GM12878 (cell line): Measurements from ENCODE around the gene DMWD. TPM values are rescaled to one million over a fixed set of nuclear protein-coding genes. Genes with fewer than 3 reads are reported as not detected.

ENCODE experiments used
- CBFB ChIP-seq: IDR thresholded peaks from 2 replicates; pipeline ENCODE4 v1.6.1; 2016; ENCODE audit warnings: antibody characterized with exemption, low read depth
- CREM ChIP-seq: IDR thresholded peaks from 2 replicates; pipeline ENCODE4 v1.6.1; 2014; ENCODE audit warnings: antibody characterized with exemption, low read depth
- EGR1 ChIP-seq, 2 experiments: IDR thresholded peaks; 1 replicate in 1 of 2; 2 replicates in 1 of 2; pipeline ENCODE4 v1.6.1; 2011 to 2012; ENCODE audit warnings: low read depth in 2 of 2, low read length in 2 of 2, borderline replicate concordance in 1 of 2, mild to moderate bottlenecking in 1 of 2, moderate library complexity in 1 of 2
- MAX ChIP-seq: IDR thresholded peaks from 2 replicates; pipeline ENCODE4 v1.6.1; 2012; ENCODE audit warnings: low read depth, low read length, improper control_type of control experiment
- MEF2B ChIP-seq: fragments of 450-650 bp; IDR thresholded peaks from 2 replicates; pipeline ENCODE4 v1.6.1; 2018; ENCODE audit warnings: mild to moderate bottlenecking, moderate library complexity; ENCODE audit not compliant: partially characterized antibody, poor library complexity, severe bottlenecking
- POLR2AphosphoS2 ChIP-seq: IDR thresholded peaks from 2 replicates; pipeline ENCODE4 v1.6.1; 2011; ENCODE audit warnings: low read depth, mild to moderate bottlenecking, low read length, improper control_type of control experiment, moderate library complexity
- RB1 ChIP-seq: fragments of 450-650 bp; formaldehyde crosslinking; IDR thresholded peaks from 2 replicates; pipeline ENCODE4 v1.6.1; 2017; ENCODE audit warnings: mild to moderate bottlenecking, borderline replicate concordance
- RELB ChIP-seq: fragments of 450-650 bp; IDR thresholded peaks from 2 replicates; pipeline ENCODE4 v1.6.1; 2017; ENCODE audit warnings: low read depth, mild to moderate bottlenecking, moderate library complexity
- polyA plus RNA-seq, 11 experiments: library from polyadenylated mRNA; depleted of rRNA in 4 of 11; unstranded in 6 of 11; stranded (reverse) in 5 of 11; fragments of >200 nt; fragmentation: Nextera tagmentation in 4 of 11; fragmentation: Illumina TruSeq in 1 of 11; extraction: Ambion mirVana in 4 of 11; extraction: Trizol in 1 of 11; gene quantifications; 1 replicate in 1 of 11; 2 replicates in 10 of 11; pipeline versions ENCODE4 v1.2.1 to v1.2.3, GENCODE V29; 2011 to 2016; ENCODE audit warnings: inconsistent platforms in 2 of 11, missing spikeins in 2 of 11, low read depth in 1 of 11
- total RNA-seq, 4 experiments: library from RNA; depleted of rRNA in 3 of 4; stranded (reverse); fragments of >200 nt in 3 of 4; fragmentation: Illumina TruSeq in 1 of 4; extraction: Trizol in 1 of 4; gene quantifications; 2 replicates each; pipeline versions ENCODE4 v1.2.1 to v1.2.3, GENCODE V29; 2013 to 2021
- TF ChIP-seq, protein P1 (sequence below): fragments of 450-650 bp; IDR thresholded peaks from 2 replicates; pipeline ENCODE4 v1.6.1; 2017; ENCODE audit warnings: mild to moderate bottlenecking, moderate library complexity
- TF ChIP-seq, protein P2 (sequence below): fragments of 450-650 bp; IDR thresholded peaks from 2 replicates; pipeline ENCODE4 v1.6.1; 2018; ENCODE audit warnings: mild to moderate bottlenecking, low read depth, moderate library complexity; ENCODE audit not compliant: partially characterized antibody

DMWD gene
- total and polyA plus RNA-seq, 10 of the 15 experiments (the other 5 are each of a cell fraction or from before 2014, with no cell fraction given), result 3.5 to 56.0 (median 11.6) TPM

DNA sequence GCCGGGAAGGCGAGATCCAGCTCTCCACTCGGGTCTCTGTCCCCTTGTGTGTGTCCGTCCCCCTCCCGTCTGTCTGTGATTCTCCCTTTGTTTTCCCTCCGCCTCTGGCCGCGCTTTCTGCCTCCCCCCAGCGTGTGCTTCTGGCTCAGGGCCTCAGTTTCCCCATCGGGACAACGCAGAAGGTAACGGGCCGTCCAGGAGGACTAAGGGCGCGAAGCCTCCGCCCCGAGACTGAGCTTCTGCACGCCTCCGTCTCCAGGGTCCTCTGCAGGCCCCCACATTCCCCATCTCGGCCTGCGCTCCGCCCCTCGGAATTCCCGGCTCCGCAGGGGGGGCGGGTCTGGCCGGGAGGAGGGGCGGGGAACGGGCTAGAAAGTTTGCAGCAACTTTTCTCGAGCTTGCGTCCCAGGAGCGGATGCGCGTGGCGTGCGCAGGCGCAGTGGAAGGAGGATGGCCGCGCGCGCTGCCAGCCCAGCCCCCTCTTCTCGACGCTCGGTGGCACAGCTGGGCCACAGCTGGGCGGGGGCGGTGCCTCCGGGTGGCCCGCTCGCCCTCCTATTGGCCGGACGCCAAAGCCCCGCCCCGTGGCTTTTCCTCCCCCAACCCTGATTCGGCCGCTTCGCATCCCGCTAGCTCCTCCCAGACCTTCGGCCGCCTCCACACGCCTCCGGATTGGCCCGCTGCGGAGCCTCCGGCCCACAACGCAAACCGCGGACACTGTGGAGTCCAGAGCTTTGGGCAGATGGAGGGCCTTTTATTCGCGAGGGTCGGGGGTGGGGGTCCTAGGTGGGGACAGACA, 23.5 kb downstream of the DMWD start, which contains the start of gene SIX5 (continued):
- peak in 1 of 2 experiments; percentile 83; a peak in 2 of 3 replicates for TF ChIP-seq EGR1 (IDR thresholded peaks at IDR 0.05; ENCODE audit: borderline replicate concordance in 1 of 2, low read depth in 2 of 2, low read length in 2 of 2)
- TF ChIP-seq RELB, result peak; percentile 36
- TF ChIP-seq MEF2B, result no peak
- TF ChIP-seq, protein P1, sequence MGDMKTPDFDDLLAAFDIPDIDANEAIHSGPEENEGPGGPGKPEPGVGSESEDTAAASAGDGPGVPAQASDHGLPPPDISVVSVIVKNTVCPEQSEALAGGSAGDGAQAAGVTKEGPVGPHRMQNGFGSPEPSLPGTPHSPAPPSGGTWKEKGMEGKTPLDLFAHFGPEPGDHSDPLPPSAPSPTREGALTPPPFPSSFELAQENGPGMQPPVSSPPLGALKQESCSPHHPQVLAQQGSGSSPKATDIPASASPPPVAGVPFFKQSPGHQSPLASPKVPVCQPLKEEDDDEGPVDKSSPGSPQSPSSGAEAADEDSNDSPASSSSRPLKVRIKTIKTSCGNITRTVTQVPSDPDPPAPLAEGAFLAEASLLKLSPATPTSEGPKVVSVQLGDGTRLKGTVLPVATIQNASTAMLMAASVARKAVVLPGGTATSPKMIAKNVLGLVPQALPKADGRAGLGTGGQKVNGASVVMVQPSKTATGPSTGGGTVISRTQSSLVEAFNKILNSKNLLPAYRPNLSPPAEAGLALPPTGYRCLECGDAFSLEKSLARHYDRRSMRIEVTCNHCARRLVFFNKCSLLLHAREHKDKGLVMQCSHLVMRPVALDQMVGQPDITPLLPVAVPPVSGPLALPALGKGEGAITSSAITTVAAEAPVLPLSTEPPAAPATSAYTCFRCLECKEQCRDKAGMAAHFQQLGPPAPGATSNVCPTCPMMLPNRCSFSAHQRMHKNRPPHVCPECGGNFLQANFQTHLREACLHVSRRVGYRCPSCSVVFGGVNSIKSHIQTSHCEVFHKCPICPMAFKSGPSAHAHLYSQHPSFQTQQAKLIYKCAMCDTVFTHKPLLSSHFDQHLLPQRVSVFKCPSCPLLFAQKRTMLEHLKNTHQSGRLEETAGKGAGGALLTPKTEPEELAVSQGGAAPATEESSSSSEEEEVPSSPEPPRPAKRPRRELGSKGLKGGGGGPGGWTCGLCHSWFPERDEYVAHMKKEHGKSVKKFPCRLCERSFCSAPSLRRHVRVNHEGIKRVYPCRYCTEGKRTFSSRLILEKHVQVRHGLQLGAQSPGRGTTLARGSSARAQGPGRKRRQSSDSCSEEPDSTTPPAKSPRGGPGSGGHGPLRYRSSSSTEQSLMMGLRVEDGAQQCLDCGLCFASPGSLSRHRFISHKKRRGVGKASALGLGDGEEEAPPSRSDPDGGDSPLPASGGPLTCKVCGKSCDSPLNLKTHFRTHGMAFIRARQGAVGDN, result no peak
- peak; percentile 49; the same call in 1 of the 2 replicates for TF ChIP-seq CBFB
- peak; percentile 59; the same call in 1 of the 2 replicates for TF ChIP-seq CREM
- peak; percentile 78 for TF ChIP-seq POLR2AphosphoS2
- 0 out of 2 replicates have a peak, but pooled peaks have one; percentile 14 for TF ChIP-seq RB1
- TF ChIP-seq, protein P2, sequence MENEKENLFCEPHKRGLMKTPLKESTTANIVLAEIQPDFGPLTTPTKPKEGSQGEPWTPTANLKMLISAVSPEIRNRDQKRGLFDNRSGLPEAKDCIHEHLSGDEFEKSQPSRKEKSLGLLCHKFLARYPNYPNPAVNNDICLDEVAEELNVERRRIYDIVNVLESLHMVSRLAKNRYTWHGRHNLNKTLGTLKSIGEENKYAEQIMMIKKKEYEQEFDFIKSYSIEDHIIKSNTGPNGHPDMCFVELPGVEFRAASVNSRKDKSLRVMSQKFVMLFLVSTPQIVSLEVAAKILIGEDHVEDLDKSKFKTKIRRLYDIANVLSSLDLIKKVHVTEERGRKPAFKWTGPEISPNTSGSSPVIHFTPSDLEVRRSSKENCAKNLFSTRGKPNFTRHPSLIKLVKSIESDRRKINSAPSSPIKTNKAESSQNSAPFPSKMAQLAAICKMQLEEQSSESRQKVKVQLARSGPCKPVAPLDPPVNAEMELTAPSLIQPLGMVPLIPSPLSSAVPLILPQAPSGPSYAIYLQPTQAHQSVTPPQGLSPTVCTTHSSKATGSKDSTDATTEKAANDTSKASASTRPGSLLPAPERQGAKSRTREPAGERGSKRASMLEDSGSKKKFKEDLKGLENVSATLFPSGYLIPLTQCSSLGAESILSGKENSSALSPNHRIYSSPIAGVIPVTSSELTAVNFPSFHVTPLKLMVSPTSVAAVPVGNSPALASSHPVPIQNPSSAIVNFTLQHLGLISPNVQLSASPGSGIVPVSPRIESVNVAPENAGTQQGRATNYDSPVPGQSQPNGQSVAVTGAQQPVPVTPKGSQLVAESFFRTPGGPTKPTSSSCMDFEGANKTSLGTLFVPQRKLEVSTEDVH, result no peak
- no peak; the same call in none of the 2 replicates for TF ChIP-seq MAX
